B cell (primary cell): ENCODE measurements around the gene PIMREG. TPM values are rescaled to one million over a fixed set of nuclear protein-coding genes. Genes with fewer than 3 reads are reported as not detected.
A peak's percentile ranks its signal among the peaks of the same experiment; 100 is the strongest.

ENCODE experiments used
- ATAC-seq: fragments of 200-7000 bp; cut with Tn5 transposase; one replicate; pipeline ENCODE4 v1.10.0; 2021; ENCODE audit warnings: low read depth, mild to moderate bottlenecking, moderate number of reproducible peaks, moderate library complexity
- CTCF ChIA-PET: fragments of 350-600 bp; sonication (Branson Sonifier 250); formaldehyde crosslinking; loops from one replicate; lab custom pipeline; 2021; ENCODE audit warnings: antibody characterized with exemption, inconsistent platforms; lab: Charles Lee
- POLR2A ChIA-PET: fragments of 350-600 bp; sonication (Branson Sonifier 250); formaldehyde crosslinking; loops from one replicate; lab custom pipeline; 2021; ENCODE audit warnings: antibody characterized with exemption; lab: Charles Lee
- DNase-seq: peaks from one replicate; pipeline ENCODE4 v3.0.0; 2013
- H2AFZ ChIP-seq: 2 replicates; pipeline ENCODE4 v1.6.1; 2012; ENCODE audit warnings: mild to moderate bottlenecking, low read depth, low read length; ENCODE audit not compliant: insufficient read depth, poor library complexity, severe bottlenecking
- H3K27ac ChIP-seq, 2 donors: 1 replicate in 1 of 2; 2 replicates in 1 of 2; pipeline ENCODE4 v1.5.1; 2012 to 2013; ENCODE audit warnings: low read length in 2 of 2, mild to moderate bottlenecking in 2 of 2, moderate library complexity in 1 of 2
- H3K27me3 ChIP-seq, 4 experiments: fragments of 200-600 bp in 1 of 4; sonication (generic) in 1 of 4; replicated peaks in 1 of 4; 1 replicate in 2 of 4; 2 replicates in 2 of 4; pipeline versions ENCODE4 v1.6.1 to v1.7.0; 2013 to 2016; ENCODE audit warnings: low read length in 3 of 4, mild to moderate bottlenecking in 2 of 4, mixed read lengths in 1 of 4, moderate library complexity in 1 of 4; ENCODE audit not compliant: insufficient read depth in 4 of 4, control insufficient read depth in 3 of 4; ENCODE audit errors: control extremely low read depth in 1 of 4
- H3K36me3 ChIP-seq, 2 experiments: replicated peaks in 1 of 2; 1 replicate in 1 of 2; 2 replicates in 1 of 2; pipeline versions ENCODE4 v1.6.1 to v1.7.1; 2013; ENCODE audit warnings: low read length in 1 of 2; ENCODE audit not compliant: insufficient read depth in 2 of 2, control insufficient read depth in 1 of 2; ENCODE audit errors: control extremely low read depth in 1 of 2, extremely low read depth in 1 of 2
- H3K4me1 ChIP-seq, 2 donors: fragments of 200-600 bp in 1 of 2; sonication (generic) in 1 of 2; 1 replicate in 1 of 2; 2 replicates in 1 of 2; pipeline versions ENCODE4 v1.5.1 to v1.6.1; 2013 to 2017; ENCODE audit warnings: low read length in 2 of 2; ENCODE audit not compliant: control insufficient read depth in 2 of 2, insufficient read depth in 2 of 2
- H3K4me2 ChIP-seq: replicated peaks from 2 replicates; pipeline ENCODE3; 2012; ENCODE audit warnings: mild to moderate bottlenecking, low read depth, low read length; ENCODE audit not compliant: poor library complexity, severe bottlenecking
- H3K4me3 ChIP-seq, 5 experiments: fragments of 200-600 bp in 1 of 5; sonication (generic) in 1 of 5; 1 replicate in 3 of 5; 2 replicates in 2 of 5; pipeline versions ENCODE4 v1.5.1 to v1.7.0; 2011 to 2016; ENCODE audit warnings: low read length in 4 of 5, mild to moderate bottlenecking in 4 of 5, low read depth in 2 of 5, control low read depth in 1 of 5, moderate library complexity in 1 of 5; ENCODE audit not compliant: insufficient read depth in 1 of 5; ENCODE audit errors: control extremely low read depth in 1 of 5, extremely low read depth in 1 of 5
- H3K79me2 ChIP-seq: fragments of 200-600 bp; sonication (generic); one replicate; pipeline ENCODE4 v1.6.0; 2016; ENCODE audit warnings: low read length; ENCODE audit not compliant: control insufficient read depth, insufficient read depth
- H3K9ac ChIP-seq: fragments of 200-600 bp; sonication (generic); 2 replicates; pipeline ENCODE4 v1.6.1; 2017; ENCODE audit warnings: mild to moderate bottlenecking, low read length, moderate library complexity
- H3K9me3 ChIP-seq, 3 donors: one replicate each; pipeline versions ENCODE4 v1.6.1 to v1.7.1; 2013; ENCODE audit warnings: low read length in 2 of 3; ENCODE audit not compliant: control insufficient read depth in 2 of 3, insufficient read depth in 1 of 3; ENCODE audit errors: control extremely low read depth in 1 of 3
- H4K20me1 ChIP-seq: 2 replicates; pipeline ENCODE4 v1.6.0; 2012; ENCODE audit warnings: mild to moderate bottlenecking, low read length; ENCODE audit not compliant: insufficient read depth, control insufficient read depth, poor library complexity, severe bottlenecking
- H3K27ac Mint-ChIP-seq: one replicate; pipeline ENCODE4 v1.8.0; 2021; ENCODE audit warnings: mixed read lengths
- H3K27me3 Mint-ChIP-seq: one replicate; pipeline ENCODE4 v1.8.0; 2021; ENCODE audit warnings: mixed read lengths
- H3K4me1 Mint-ChIP-seq: one replicate; pipeline ENCODE4 v1.8.0; 2021; ENCODE audit warnings: mixed read lengths
- H3K4me3 Mint-ChIP-seq: one replicate; pipeline ENCODE4 v1.8.0; 2021; ENCODE audit warnings: mixed read lengths
- H3K9me3 Mint-ChIP-seq: one replicate; pipeline ENCODE4 v1.8.0; 2022; ENCODE audit warnings: mixed read lengths; ENCODE audit not compliant: insufficient read depth
- CTCF ChIP-seq: fragments of 200-600 bp; IDR thresholded peaks from one replicate; pipeline ENCODE4 v1.8.0; 2022; ENCODE audit warnings: antibody characterized with exemption, mild to moderate bottlenecking
- EZH2 ChIP-seq: IDR thresholded peaks from 2 replicates; pipeline ENCODE4 v1.6.1; 2012; ENCODE audit warnings: borderline replicate concordance, low read depth, mild to moderate bottlenecking, moderate library complexity, low read length; ENCODE audit not compliant: insufficient read depth, poor library complexity, severe bottlenecking
- WGBS: methylation state at CpG from one replicate; pipeline ENCODE4 v1.1.5; 2013; ENCODE audit warnings: missing lambda C conversion rate; ENCODE audit not compliant: insufficient coverage; 5-methylcytosine and 5-hydroxymethylcytosine counted together
- intact Hi-C: fragments of 100-400 bp; cut with micrococcal nuclease; formaldehyde crosslinking; loops from one replicate; pipeline ENCODE4 v1.10.0; 2022
- polyA plus RNA-seq: library from polyadenylated mRNA; depleted of rRNA; stranded (reverse); fragments of >200 nt; gene quantifications from 2 replicates; pipeline ENCODE4 v1.2.3, GENCODE V29; 2012
- total RNA-seq, 2 donors: library from RNA; stranded (reverse); fragments of 120-200 nt in 1 of 2; gene quantifications; 1 replicate in 1 of 2; 2 replicates in 1 of 2; pipeline versions ENCODE4 v1.2.3 to v1.2.4, GENCODE V29; 2013 to 2022

The PIMREG gene
- total and polyA plus RNA-seq, 2 donors (not counting 1 experiment from before 2014, with no cell fraction given) = 0.21 TPM; not detected in 1

GRCh38 chr17:6473128-6473767, 29.0 kb downstream of the PIMREG start:
- H3K9me3 Mint-ChIP-seq = no peaks in the 10 kb centered on the region
- POLR2A ChIA-PET = no interaction called here
- H2AFZ ChIP-seq = peak overlapping the region; percentile 59
- H4K20me1 ChIP-seq = no peaks in the 10 kb centered on the region
- intact Hi-C loops = loop anchor here (2.0 to 5.0 kb wide), 3 partner anchors 124 to 229 kb away; no protein-coding TSS in a partner anchor
- 42% methylated on average over 13 of the region's 14 CpGs for WGBS
- CTCF ChIA-PET = interaction anchor here (0.5 to 4.0 kb wide), 32 partner anchors 9 to 1323 kb away, joined by 3 to 24 read pairs (median 5); partner anchors contain the start of gene AIPL1
- no peaks in the 10 kb centered on the region for H3K79me2 ChIP-seq
- ATAC-seq (peak; percentile 74), DNase-seq (peak; percentile 74)
- H3K4me1 Mint-ChIP-seq = peaks cover 4% of the 10 kb centered on the region
- H3K4me2 ChIP-seq = no peak overlapping the region
- H3K27ac ChIP-seq = no peak overlapping the region
- H3K4me3 Mint-ChIP-seq = no peak overlapping the region
- H3K9ac ChIP-seq = no peak overlapping the region
- no peak overlapping the region for H3K4me3 ChIP-seq
- H3K4me1 ChIP-seq = peaks cover 0 to 2% of the 10 kb centered on the region in 2 donors
- H3K27me3 ChIP-seq = no peaks in the 10 kb centered on the region
- H3K27me3 Mint-ChIP-seq = peaks cover 11% of the 10 kb centered on the region
- no peaks in the 10 kb centered on the region for H3K36me3 ChIP-seq
- H3K9me3 ChIP-seq = peaks cover 0 to under 1% (median 0%) of the 10 kb centered on the region in 3 donors
- H3K27ac Mint-ChIP-seq = no peak overlapping the region
- TF ChIP-seq CTCF = peak; percentile 98
- TF ChIP-seq EZH2 = no peak

DNA sequence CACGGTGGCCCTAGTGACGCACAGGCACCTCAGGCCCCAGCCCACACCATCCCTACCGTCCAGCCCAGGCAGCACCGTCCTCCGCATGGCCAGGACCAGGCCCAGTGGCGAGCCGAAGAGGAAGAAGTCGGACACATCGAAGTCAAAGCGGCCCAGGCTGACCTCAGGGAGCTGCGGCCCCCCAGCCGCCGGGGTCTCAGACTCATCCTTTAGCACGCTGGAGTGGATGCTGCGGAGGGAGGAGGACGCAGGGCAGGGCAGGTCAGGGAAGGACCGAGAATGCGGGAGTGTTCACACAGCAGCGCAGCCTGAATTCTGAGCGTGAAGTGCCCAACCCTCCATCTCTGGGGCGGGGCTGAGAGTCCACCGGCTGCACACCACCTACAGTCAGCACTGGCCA, 30.1 kb downstream of the PIMREG start:
- Mint-ChIP-seq H3K27ac (no peak overlapping the region), H3K9me3 (no peaks in the 10 kb centered on the region), H3K4me3 (no peak overlapping the region), H3K4me1 (peaks cover 4% of the 10 kb centered on the region), H3K27me3 (peaks cover 3% of the 10 kb centered on the region)
- no peaks in the 10 kb centered on the region for H4K20me1 ChIP-seq
- no peak overlapping the region for H3K4me3 ChIP-seq
- H3K4me1 ChIP-seq = peaks cover 0 to 2% of the 10 kb centered on the region in 2 donors
- ATAC-seq (no peak), DNase-seq (no peak)
- no peak overlapping the region for H3K9ac ChIP-seq
- no peaks in the 10 kb centered on the region for H3K79me2 ChIP-seq
- WGBS = 97% methylated on average over 20 of the region's 22 CpGs
- H3K36me3 ChIP-seq = no peaks in the 10 kb centered on the region
- ChIA-PET CTCF (interaction anchor here (1.7 to 2.2 kb wide), 3 partner anchors 17 to 530 kb away, joined by 5 to 8 read pairs (median 5); no protein-coding TSS in a partner anchor), POLR2A (no interaction called here)
- H3K27ac ChIP-seq = no peak overlapping the region
- no peaks in the 10 kb centered on the region for H3K27me3 ChIP-seq
- no peak overlapping the region for H2AFZ ChIP-seq
- no peaks in the 10 kb centered on the region for H3K9me3 ChIP-seq
- no peak overlapping the region for H3K4me2 ChIP-seq
- TF ChIP-seq EZH2 (no peak), CTCF (no peak)
- intact Hi-C loops = loop anchor here (5.0 kb wide), 2 partner anchors 123 to 228 kb away; no protein-coding TSS in a partner anchor
